SKM-1 (cell line): Measurements from ENCODE around the gene AQP4.

Source experiments
- DNase-seq: peaks from one replicate; lab custom pipeline; 2025; ENCODE audit not compliant: unreplicated experiment; lab: John Stamatoyannopoulos, UW

AQP4 gene

GRCh38 chr18:26865557-26865956, at the start of gene AQP4:
AQP4 (minus strand) TSS chr18:26865707; CDS start chr18:26865689, 18 bp downstream.
- DNase-seq, result no peak

GRCh38 chr18:26911840-26912239, 46.3 kb upstream of the AQP4 start:
- no peak for DNase-seq

- DNase-seq, result no peak
These were observed 44.2 kb upstream of the AQP4 start for GRCh38 chr18:26909599-26910290.

- DNase-seq, result no peak
These were observed 43.4 kb upstream of the AQP4 start for GRCh38 chr18:26908906-26909305.

- no peak for DNase-seq
These were observed 36.8 kb upstream of the AQP4 start for GRCh38 chr18:26902291-26902690.

- DNase-seq, result no peak
These were observed 35.5 kb upstream of the AQP4 start for GRCh38 chr18:26901020-26901419.

- no peak for DNase-seq
These were observed 28.9 kb upstream of the AQP4 start for GRCh38 chr18:26894426-26894825.

GRCh38 chr18:26893996-26894395, 28.5 kb upstream of the AQP4 start:
- no peak for DNase-seq

- DNase-seq, result no peak
These were observed 22.8 kb upstream of the AQP4 start for GRCh38 chr18:26888259-26888658.

- no peak for DNase-seq
These were observed 9.6 kb upstream of the AQP4 start for GRCh38 chr18:26875040-26875654.

GRCh38 chr18:26874283-26874682, 8.8 kb upstream of the AQP4 start:
- no peak for DNase-seq

GRCh38 chr18:26869640-26870039, 4.1 kb upstream of the AQP4 start:
- DNase-seq, result no peak

GRCh38 chr18:26868968-26869586, 3.6 kb upstream of the AQP4 start:
- DNase-seq, result no peak

- no peak for DNase-seq
These were observed 2.0 kb upstream of the AQP4 start for GRCh38 chr18:26867471-26867870.

GRCh38 chr18:26864658-26865057, 849 bp downstream of the AQP4 start:
- DNase-seq, result no peak

GRCh38 chr18:26863921-26864497, 1.5 kb downstream of the AQP4 start:
- no peak for DNase-seq

- no peak for DNase-seq
These were observed 2.2 kb downstream of the AQP4 start for GRCh38 chr18:26863122-26863879.

GRCh38 chr18:26862084-26862483, 3.4 kb downstream of the AQP4 start:
- no peak for DNase-seq

GRCh38 chr18:26854292-26854881, 11.1 kb downstream of the AQP4 start:
- DNase-seq, result no peak

GRCh38 chr18:26853401-26853800, 12.1 kb downstream of the AQP4 start:
- DNase-seq, result no peak

GRCh38 chr18:26843760-26844159, 21.7 kb downstream of the AQP4 start:
- no peak for DNase-seq
